Measurements from ENCODE around the gene SH3PXD2A.

SH3PXD2A gene

DNA sequence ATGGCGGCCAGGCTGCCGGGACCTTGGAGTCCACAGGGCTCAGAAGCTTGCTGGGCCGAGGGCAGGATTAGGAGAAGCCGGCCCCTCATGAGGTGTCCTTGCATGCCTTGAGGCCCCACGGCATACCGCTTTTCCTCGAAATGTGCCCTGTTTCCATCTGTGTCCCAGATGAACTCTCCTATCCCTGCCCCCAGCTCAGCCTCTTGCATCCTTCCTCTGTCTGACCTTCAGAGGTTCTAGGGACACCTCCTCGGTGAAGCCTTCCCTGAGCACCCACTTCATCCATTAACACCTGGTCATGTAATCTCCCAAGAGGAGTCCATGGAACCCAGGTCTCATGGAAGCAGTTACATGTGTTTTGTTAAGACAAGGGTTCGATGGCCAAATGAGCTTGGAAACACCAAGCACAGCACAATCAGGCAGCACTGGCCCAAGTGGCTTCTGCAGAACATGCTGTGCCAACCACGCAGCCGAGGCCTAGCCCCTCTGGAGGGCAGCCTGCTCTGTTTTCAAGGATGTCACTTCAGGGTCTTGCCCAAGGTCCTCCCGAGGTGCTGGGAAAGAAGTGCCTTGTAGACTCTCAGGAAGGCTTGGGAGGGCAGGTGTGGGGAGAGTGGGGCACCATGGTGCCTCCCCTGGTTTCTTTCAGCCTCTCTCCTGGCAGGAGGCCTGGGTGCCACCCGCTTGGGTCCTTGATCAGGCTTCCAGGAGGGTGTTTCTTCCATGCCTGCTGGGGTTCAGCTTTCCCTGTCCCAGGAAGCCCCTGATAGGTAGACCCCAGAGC, 237.6 kb downstream of the SH3PXD2A start:
- DNase-seq (ENCODE audit: low read depth): no peak
- no peak for TF ChIP-seq CTCF (conservative IDR thresholded peaks at IDR 0.05; ENCODE audit: control insufficient read depth, insufficient read depth, low read depth, low read length)

GRCh38 chr10:103616705-103617601, 238.4 kb downstream of the SH3PXD2A start:
- H3K4me3 ChIP-seq (ENCODE audit: control insufficient read depth, low read depth, low read length): no peak overlapping the region
- peak; percentile 98 for DNase-seq (ENCODE audit: low read depth)
- TF ChIP-seq CTCF (conservative IDR thresholded peaks at IDR 0.05; ENCODE audit: control insufficient read depth, insufficient read depth, low read depth, low read length): no peak

More for the DNA sequence above, 237.6 kb downstream of the SH3PXD2A start:
- no peak overlapping the region for H3K4me3 ChIP-seq (ENCODE audit: control insufficient read depth, low read depth, low read length)

DNA sequence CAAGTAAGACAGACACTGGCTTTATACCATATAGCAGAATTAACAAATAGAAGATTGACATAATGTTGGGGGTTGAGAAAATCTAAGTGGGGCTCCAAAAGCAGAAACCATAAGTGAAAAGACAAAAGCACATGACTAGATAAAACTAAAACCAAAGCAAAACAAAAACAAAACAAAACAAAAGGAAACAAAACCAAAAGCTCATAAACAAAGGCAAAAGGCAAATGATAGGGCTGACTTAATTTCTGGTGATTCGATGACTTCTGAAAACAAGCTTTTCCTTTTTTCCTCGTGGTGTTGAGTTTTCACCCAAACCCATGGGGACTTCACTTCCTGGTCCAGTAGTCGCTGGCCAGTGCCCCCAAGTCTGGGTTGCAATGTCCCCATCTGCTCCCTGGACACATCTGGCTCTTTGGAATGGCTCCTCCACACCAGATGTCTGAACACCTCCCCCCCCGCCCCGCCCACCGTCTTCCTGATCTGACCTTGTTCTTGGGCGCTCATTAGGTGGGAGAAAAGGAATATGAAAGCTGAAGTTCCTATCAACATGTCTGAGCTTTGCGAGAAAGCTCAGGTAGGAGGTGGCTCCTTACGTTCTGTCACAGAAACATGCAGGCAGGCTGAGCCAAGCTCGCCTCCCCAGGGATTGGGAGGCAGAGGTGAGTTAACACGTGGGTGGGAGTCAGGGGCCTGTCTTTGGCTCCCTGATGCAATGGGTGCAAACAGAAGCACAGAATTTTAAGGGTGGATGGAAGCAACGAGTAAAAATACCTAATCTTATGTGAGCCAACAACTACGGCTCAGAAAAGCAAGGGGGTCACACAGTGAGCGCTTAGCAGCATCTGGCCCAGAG, 240.8 kb downstream of the SH3PXD2A start:
- TF ChIP-seq CTCF (conservative IDR thresholded peaks at IDR 0.05; ENCODE audit: control insufficient read depth, insufficient read depth, low read depth, low read length): no peak
- no peak overlapping the region for H3K4me3 ChIP-seq (ENCODE audit: control insufficient read depth, low read depth, low read length)
- DNase-seq (ENCODE audit: low read depth): peak; percentile 36

DNA sequence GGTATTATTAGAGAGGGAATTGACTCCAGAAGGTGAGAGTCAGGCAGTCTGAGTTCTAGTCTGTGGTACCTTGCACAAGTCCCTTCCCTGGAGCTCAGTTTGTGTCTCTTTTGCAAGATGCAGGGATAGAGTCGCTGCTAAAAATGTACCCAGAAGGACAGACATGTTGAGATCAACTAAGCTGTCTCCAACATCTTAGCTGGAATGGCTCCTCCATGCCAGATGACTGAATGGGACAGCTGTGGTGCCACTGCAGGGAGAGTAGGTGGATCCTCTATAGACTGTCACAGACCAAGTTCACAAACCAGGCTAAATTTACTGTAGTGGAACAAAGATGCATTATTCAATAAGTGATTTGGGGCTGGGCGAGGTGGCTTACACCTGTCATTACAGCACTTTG, 241.8 kb downstream of the SH3PXD2A start:
- DNase-seq (ENCODE audit: low read depth): no peak
- H3K4me3 ChIP-seq (ENCODE audit: control insufficient read depth, low read depth, low read length): no peak overlapping the region
- no peak for TF ChIP-seq CTCF (conservative IDR thresholded peaks at IDR 0.05; ENCODE audit: control insufficient read depth, insufficient read depth, low read depth, low read length)

DNA sequence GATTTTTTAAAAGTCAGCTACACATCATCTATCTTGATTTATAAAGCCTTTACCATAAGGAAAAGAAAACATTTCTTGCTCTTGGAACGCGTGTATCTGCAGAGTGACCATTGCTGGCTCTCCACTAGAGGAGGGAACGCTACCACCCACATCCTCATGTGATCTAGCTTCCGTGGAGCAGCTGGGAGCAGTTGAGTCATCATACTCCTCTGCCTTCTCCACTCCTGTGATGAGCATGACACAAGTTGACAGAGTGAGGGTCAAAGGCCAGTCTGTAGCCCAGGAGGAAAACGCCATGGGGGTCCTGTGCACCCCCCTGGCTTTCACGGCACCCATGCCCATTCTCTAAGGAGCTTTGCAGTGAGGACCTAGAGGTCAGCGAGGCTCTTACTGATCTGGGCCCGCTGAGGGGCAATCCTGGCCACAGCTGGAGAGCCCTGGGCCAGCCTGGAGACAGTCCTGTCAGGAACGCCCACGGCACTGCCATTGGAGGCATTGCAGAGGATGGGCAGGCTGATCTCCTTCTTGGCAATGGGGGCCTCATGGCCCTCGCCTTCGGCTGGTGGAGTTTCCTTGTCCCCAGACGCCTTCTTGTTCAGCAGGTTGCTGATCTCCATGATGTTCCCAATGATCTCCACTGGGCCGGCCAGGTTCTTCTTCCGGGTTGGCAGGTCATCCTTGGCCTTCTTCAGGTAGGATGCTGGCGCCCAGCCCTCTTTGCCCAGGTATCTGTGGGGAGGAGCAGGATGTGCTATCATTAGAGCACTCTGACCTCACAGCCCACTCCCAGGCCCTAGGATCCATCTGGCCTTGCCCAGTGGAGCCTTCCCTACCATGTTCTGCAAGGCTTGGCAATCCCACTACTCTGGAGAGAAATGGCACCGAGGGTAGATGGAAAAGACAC, 242.7 kb downstream of the SH3PXD2A start:
- no peak overlapping the region for H3K4me3 ChIP-seq (ENCODE audit: control insufficient read depth, low read depth, low read length)
- TF ChIP-seq CTCF (conservative IDR thresholded peaks at IDR 0.05; ENCODE audit: control insufficient read depth, insufficient read depth, low read depth, low read length): peak; percentile 25
- peak; percentile 92 for DNase-seq (ENCODE audit: low read depth)
